CD4-positive, alpha-beta T cell treated with Interferon gamma for 1 hour (primary cell): ENCODE data around the gene NPPA.
"Not testable (repeated sequence)": the region's sequence is repeated elsewhere in the genome, so short reads cannot be mapped to it uniquely, and the experiment has no call there.

Experiments
- DNase-seq: peaks from one replicate; pipeline ENCODE4 v3.0.0-alpha.2; 2020

Gene NPPA

GRCh38 chr1:11805422-11806306 is 41.9 kb downstream of the NPPA start, which contains the start of the genes CLCN6 and MTHFR:
Gene CLCN6, plus strand, starts transcription at chr1:11806191. Its CDS starts 72 bp downstream, at chr1:11806263.
Gene MTHFR, minus strand, starts transcription at chr1:11805964. Its CDS starts 2,848 bp downstream, at chr1:11803116.
- DNase-seq = peak; percentile 99

DNA sequence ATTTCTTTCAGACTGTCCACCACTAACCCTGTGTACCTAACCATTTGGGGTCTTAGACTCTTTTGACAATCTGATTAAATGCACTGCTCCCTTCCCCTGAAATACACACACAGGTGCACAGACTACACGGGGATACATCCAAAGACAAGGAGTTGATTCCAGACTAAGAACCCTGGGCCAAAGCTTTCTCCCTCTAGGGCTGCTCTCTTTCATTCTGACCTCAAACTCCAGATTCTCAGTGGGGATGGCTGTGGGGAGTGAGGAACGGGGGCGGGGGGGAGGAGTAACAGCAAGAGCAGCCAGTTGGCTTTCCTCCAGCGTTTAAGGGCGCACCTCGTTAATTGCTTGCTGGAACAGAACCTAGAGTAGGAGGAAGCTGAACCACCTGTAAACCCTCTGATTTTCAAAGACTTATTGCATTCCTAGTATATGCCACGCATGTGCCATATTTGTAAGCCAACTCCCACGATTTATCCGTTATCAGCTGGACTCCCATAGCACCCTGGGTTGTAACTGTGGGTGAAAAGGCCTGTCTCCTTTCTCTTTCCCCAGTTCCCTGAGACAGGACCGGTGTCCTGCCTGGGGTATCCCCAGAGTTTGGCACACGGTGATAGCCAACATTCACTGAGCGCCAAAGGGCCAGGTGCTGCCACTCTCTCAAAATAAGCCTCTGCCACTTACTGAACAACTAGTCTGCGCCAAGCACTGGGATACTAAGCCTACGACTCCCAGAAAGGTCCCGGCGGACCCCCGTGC is 42.7 kb downstream of the NPPA start:
- peak; percentile 20 for DNase-seq

- not testable (repeated sequence) for DNase-seq
Observed at GRCh38 chr1:11803924-11804665, 43.5 kb downstream of the NPPA start.

DNA sequence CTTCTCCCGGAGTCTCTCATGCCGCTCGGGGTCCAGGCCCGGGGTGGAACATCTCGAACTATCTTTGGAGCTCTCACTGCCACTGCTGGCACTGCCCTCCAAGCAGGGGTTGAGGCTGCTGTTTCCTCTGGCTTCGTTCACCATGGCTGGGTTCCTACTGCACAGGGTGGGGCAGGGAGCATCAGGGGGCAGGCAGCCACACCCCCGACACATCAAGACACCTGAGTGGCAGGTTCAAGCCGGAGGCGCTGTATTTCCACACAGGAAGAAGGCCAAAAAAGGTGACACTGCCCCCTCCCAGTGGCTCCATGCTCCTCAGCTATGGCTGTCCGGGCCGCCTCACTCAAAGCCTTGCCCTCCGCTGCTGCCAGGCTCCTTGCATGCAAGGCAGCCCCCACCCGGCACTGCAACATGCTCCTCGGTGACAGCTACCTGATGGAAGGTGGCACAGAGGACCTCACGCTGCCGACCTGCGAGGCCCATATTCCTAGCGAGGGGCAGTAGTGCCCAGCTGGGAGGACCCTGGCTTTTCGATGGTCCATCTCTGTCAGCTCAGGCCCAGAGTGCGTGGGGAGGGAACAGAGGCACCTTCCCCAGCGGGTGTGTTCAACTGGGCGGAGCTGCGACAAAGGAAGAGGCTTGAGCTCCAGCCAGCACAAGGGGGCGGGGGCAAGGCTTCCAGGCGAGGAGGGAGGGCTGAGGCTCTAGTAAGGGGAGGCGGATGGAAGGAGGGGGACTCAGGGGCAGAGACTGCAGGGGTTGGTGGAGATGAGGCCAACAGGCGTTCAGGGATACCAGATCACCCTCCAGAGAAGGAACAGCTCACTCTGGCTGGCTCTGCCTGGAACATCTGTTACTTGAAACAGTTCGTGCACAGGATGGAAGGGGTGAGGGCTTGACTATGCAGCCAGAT is 44.4 kb downstream of the NPPA start:
- DNase-seq = peak; percentile 78

- peak; percentile 24 for DNase-seq
Observed at GRCh38 chr1:11802616-11802972, 45.0 kb downstream of the NPPA start.

- no peak for DNase-seq
Observed at GRCh38 chr1:11800756-11801433, 46.7 kb downstream of the NPPA start.

DNA sequence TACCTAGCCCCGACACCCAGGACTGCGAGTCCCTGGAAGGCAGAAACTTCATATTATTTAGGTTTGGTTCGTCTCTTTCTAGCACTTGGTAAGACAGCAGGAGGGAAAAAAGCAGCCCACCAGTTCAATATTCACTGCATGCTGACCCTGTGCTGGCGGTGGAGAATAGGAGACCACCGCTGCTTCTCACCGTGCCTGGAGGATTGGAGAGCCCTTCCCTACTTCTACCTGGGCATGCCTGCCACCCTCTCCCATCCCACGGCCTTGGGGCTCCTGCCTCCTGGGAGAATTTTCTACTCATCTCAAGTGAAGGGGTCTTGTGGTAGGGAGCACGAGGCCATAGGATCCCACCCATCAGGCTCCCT is 47.2 kb downstream of the NPPA start:
- DNase-seq = no peak

GRCh38 chr1:11799896-11800295 is 47.7 kb downstream of the NPPA start:
- no peak for DNase-seq

GRCh38 chr1:11799099-11799498 is 48.5 kb downstream of the NPPA start:
- DNase-seq = no peak

GRCh38 chr1:11797525-11798216 is 49.9 kb downstream of the NPPA start:
- DNase-seq = no peak

DNA sequence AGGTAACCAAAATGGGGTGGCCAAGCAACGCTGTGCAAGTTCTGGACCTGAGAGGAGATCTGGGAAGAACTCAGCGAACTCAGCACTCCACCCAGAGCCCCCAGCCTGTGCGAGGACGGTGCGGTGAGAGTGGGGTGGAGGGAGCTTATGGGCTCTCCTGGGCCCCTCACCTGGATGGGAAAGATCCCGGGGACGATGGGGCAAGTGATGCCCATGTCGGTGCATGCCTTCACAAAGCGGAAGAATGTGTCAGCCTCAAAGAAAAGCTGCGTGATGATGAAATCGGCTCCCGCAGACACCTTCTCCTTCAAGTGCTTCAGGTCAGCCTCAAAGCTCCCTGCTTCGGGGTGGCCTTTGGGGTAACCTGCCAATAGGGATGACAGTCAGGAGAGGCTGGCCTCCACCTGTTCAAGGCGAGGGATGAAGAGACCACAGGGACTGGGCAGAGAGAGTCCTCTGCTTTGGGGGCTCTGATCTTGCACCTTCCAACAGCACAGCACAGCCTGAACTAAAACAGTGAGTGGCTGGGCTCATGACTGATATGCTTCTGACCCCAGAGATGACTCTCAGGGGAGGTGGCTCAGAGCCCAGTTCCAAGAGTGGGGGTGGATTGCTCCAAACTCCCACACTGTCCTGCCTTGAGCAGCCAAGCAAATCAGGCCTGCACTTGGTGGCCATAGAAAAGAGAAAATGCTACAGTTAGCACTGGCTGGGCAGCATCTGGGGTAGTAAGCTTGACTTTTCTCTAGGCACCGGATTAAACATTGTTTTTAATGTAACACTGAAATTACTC is 51.4 kb downstream of the NPPA start:
- DNase-seq = no peak
